Medulla oblongata (tissue), 1 donor: ENCODE results near the gene NTRK2.
A peak's percentile ranks its signal among the peaks of the same experiment; 100 is the strongest.

Experiments
- DNase-seq: peaks from one replicate; pipeline ENCODE4 v3.0.0-alpha.2; 2015; ENCODE audit errors: extremely low spot score

Gene NTRK2

GRCh38 chr9:84681516-84682285 is 12.2 kb downstream of the NTRK2 start:
- no peak for DNase-seq

- DNase-seq, result no peak
Observed at GRCh38 chr9:84686068-84686467, 16.5 kb downstream of the NTRK2 start.

- DNase-seq, result no peak
Observed at GRCh38 chr9:84688956-84689355, 19.4 kb downstream of the NTRK2 start.

- no peak for DNase-seq
Observed at GRCh38 chr9:84691634-84692033, 22.1 kb downstream of the NTRK2 start.

- no peak for DNase-seq
Observed at GRCh38 chr9:84694248-84694647, 24.7 kb downstream of the NTRK2 start.

GRCh38 chr9:84697042-84697441 is 27.5 kb downstream of the NTRK2 start:
- no peak for DNase-seq

GRCh38 chr9:84697509-84698114 is 28.1 kb downstream of the NTRK2 start:
- DNase-seq, result peak; percentile 71

GRCh38 chr9:84698323-84698722 is 28.8 kb downstream of the NTRK2 start:
- DNase-seq, result no peak

- no peak for DNase-seq
Observed at GRCh38 chr9:84699984-84700383, 30.5 kb downstream of the NTRK2 start.

- no peak for DNase-seq
Observed at GRCh38 chr9:84701801-84702200, 32.3 kb downstream of the NTRK2 start.

GRCh38 chr9:84702471-84702870 is 32.9 kb downstream of the NTRK2 start:
- peak; percentile 82 for DNase-seq

GRCh38 chr9:84703793-84704192 is 34.3 kb downstream of the NTRK2 start:
- DNase-seq, result no peak

- DNase-seq, result no peak
Observed at GRCh38 chr9:84705128-84705527, 35.6 kb downstream of the NTRK2 start.

- DNase-seq, result no peak
Observed at GRCh38 chr9:84708400-84708799, 38.9 kb downstream of the NTRK2 start.

- no peak for DNase-seq
Observed at GRCh38 chr9:84709056-84709455, 39.5 kb downstream of the NTRK2 start.

- no peak for DNase-seq
Observed at GRCh38 chr9:84710701-84711397, 41.3 kb downstream of the NTRK2 start.

GRCh38 chr9:84711398-84711777 is 41.9 kb downstream of the NTRK2 start:
- no peak for DNase-seq

GRCh38 chr9:84711936-84712335 is 42.4 kb downstream of the NTRK2 start:
- peak; percentile 88 for DNase-seq

GRCh38 chr9:84716217-84716616 is 46.7 kb downstream of the NTRK2 start:
- no peak for DNase-seq

- DNase-seq, result no peak
Observed at GRCh38 chr9:84718476-84718875, 48.9 kb downstream of the NTRK2 start.

GRCh38 chr9:84722388-84722989 is 53.0 kb downstream of the NTRK2 start:
- DNase-seq, result no peak

- no peak for DNase-seq
Observed at GRCh38 chr9:84723426-84723825, 53.9 kb downstream of the NTRK2 start.

- DNase-seq, result no peak
Observed at GRCh38 chr9:84731696-84732095, 62.2 kb downstream of the NTRK2 start.
